Breast epithelium (tissue), 4 donors: ENCODE results near the gene ARNT2. TPM values are rescaled to one million over a fixed set of nuclear protein-coding genes. Genes with fewer than 3 reads are reported as not detected.

Experiments
- DNase-seq, 2 donors: peaks; one replicate each; pipeline ENCODE4 v3.0.0-alpha.2; 2019; ENCODE audit warnings: low spot score in 2 of 2
- H3K27ac ChIP-seq, 2 donors: fragments of 200-600 bp; sonication (generic) in 1 of 2; one replicate each; pipeline ENCODE4 v1.5.1; 2016 to 2019; ENCODE audit warnings: mild to moderate bottlenecking in 1 of 2
- H3K27me3 ChIP-seq, 2 donors: fragments of 200-600 bp; sonication (generic) in 1 of 2; one replicate each; pipeline versions ENCODE4 v1.5.1 to v1.6.0; 2017 to 2019; ENCODE audit warnings: control low read depth in 1 of 2, mild to moderate bottlenecking in 1 of 2
- H3K36me3 ChIP-seq: fragments of 200-600 bp; one replicate; pipeline ENCODE4 v1.5.1; 2019
- H3K4me1 ChIP-seq, 2 donors: fragments of 200-600 bp; sonication (generic); one replicate each; pipeline ENCODE4 v1.5.1; 2016 to 2019; ENCODE audit warnings: control low read depth in 1 of 2
- H3K4me3 ChIP-seq, 3 donors: fragments of 200-600 bp; sonication (generic); 1 replicate in 2 of 3; 2 replicates in 1 of 3; pipeline ENCODE4 v1.5.1; 2016 to 2019; ENCODE audit warnings: mild to moderate bottlenecking in 3 of 3, moderate library complexity in 2 of 3
- H3K9me3 ChIP-seq, 2 donors: fragments of 200-600 bp; sonication (generic) in 1 of 2; one replicate each; pipeline ENCODE4 v1.5.1; 2016 to 2019; ENCODE audit warnings: control low read depth in 1 of 2
- CTCF ChIP-seq, 3 donors: fragments of 450-650 bp; IDR thresholded peaks; one replicate each; pipeline ENCODE4 v1.5.1; 2016 to 2017; ENCODE audit warnings: antibody characterized with exemption in 3 of 3, mild to moderate bottlenecking in 3 of 3, moderate library complexity in 3 of 3
- POLR2A ChIP-seq: fragments of 450-650 bp; IDR thresholded peaks from one replicate; pipeline ENCODE4 v1.6.1; 2016; ENCODE audit warnings: antibody characterized with exemption, mild to moderate bottlenecking, moderate library complexity
- POLR2AphosphoS5 ChIP-seq, 3 donors: sonication (generic); formaldehyde crosslinking; IDR thresholded peaks; one replicate each; pipeline ENCODE4 v1.6.1; 2017; ENCODE audit warnings: antibody characterized with exemption in 3 of 3
- intact Hi-C: fragments of 100-400 bp; cut with DNase I; formaldehyde crosslinking; loops from one replicate; pipeline ENCODE4 v1.15.1; 2023; ENCODE audit warnings: low total_unique reads
- total RNA-seq, 3 donors: library from RNA; depleted of rRNA; stranded (reverse); fragments of >200 nt; gene quantifications; one replicate each; pipeline ENCODE4 v1.1.0, GENCODE V29; 2016

Gene ARNT2
- total RNA-seq, 3 donors from 2014 or later, result 5.9 to 8.5 (median 7.0) TPM

GRCh38 chr15:80405554-80405850, 1.3 kb downstream of the ARNT2 start:
- H3K4me3 ChIP-seq, result peak overlapping the region in 1 of 3 donors; percentile 76
- H3K36me3 ChIP-seq, result no peaks in the 10 kb centered on the region
- H3K4me1 ChIP-seq, result no peaks in the 10 kb centered on the region
- no peak overlapping the region for H3K27ac ChIP-seq
- no peaks in the 10 kb centered on the region for H3K9me3 ChIP-seq
- no peak for DNase-seq
- H3K27me3 ChIP-seq, result no peaks in the 10 kb centered on the region
- TF ChIP-seq POLR2A, result no peak
- TF ChIP-seq CTCF (IDR thresholded peaks at IDR 0.05), result no peak
- TF ChIP-seq POLR2AphosphoS5 (IDR thresholded peaks at IDR 0.05), result no peak
- intact Hi-C loops, result no loop called here

- Histone ChIP-seq H3K9me3 (no peaks in the 10 kb centered on the region), H3K27ac (no peak overlapping the region), H3K4me1 (no peaks in the 10 kb centered on the region), H3K36me3 (no peaks in the 10 kb centered on the region), H3K27me3 (no peaks in the 10 kb centered on the region), H3K4me3 (no peak overlapping the region)
- intact Hi-C loops, result no loop called here
- TF ChIP-seq POLR2A, result no peak
- TF ChIP-seq CTCF (IDR thresholded peaks at IDR 0.05), result no peak
- TF ChIP-seq POLR2AphosphoS5 (IDR thresholded peaks at IDR 0.05), result no peak
- no peak for DNase-seq
These were observed 1.8 kb downstream of the ARNT2 start for GRCh38 chr15:80405970-80406369.

GRCh38 chr15:80411788-80412288, 7.7 kb downstream of the ARNT2 start:
- TF ChIP-seq CTCF (IDR thresholded peaks at IDR 0.05), result no peak
- TF ChIP-seq POLR2A, result no peak
- TF ChIP-seq POLR2AphosphoS5 (IDR thresholded peaks at IDR 0.05), result no peak
- H3K27ac ChIP-seq, result no peak overlapping the region
- no peaks in the 10 kb centered on the region for H3K9me3 ChIP-seq
- no peaks in the 10 kb centered on the region for H3K27me3 ChIP-seq
- H3K4me1 ChIP-seq, result no peaks in the 10 kb centered on the region
- no peak for DNase-seq
- H3K4me3 ChIP-seq, result no peak overlapping the region
- intact Hi-C loops, result no loop called here
- no peaks in the 10 kb centered on the region for H3K36me3 ChIP-seq

- TF ChIP-seq CTCF (IDR thresholded peaks at IDR 0.05) (no peak), POLR2A (no peak), POLR2AphosphoS5 (IDR thresholded peaks at IDR 0.05) (no peak)
- no peak for DNase-seq
- intact Hi-C loops, result no loop called here
These were observed 10.6 kb downstream of the ARNT2 start for GRCh38 chr15:80414546-80415357.

GRCh38 chr15:80415358-80415670, 11.1 kb downstream of the ARNT2 start:
- Histone ChIP-seq H3K9me3 (no peaks in the 10 kb centered on the region), H3K27me3 (no peaks in the 10 kb centered on the region), H3K4me1 (no peaks in the 10 kb centered on the region), H3K36me3 (no peaks in the 10 kb centered on the region), H3K4me3 (no peak overlapping the region), H3K27ac (peak overlapping the region in 1 of 2 donors; percentile 51)
- no peak for TF ChIP-seq POLR2A
- no peak for TF ChIP-seq POLR2AphosphoS5 (IDR thresholded peaks at IDR 0.05)
- no peak for TF ChIP-seq CTCF (IDR thresholded peaks at IDR 0.05)
- peak in 1 of 2 donors; percentile 21 for DNase-seq
- intact Hi-C loops, result no loop called here

More at GRCh38 chr15:80414546-80415357, 10.6 kb downstream of the ARNT2 start:
- Histone ChIP-seq H3K9me3 (no peaks in the 10 kb centered on the region), H3K27me3 (no peaks in the 10 kb centered on the region), H3K36me3 (no peaks in the 10 kb centered on the region), H3K4me1 (no peaks in the 10 kb centered on the region), H3K4me3 (no peak overlapping the region), H3K27ac (no peak overlapping the region)
